Mucosa of descending colon (tissue), 3 donors: ENCODE results near the gene EFCAB8. TPM values are rescaled to one million over a fixed set of nuclear protein-coding genes. Genes with fewer than 3 reads are reported as not detected.

Source experiments
- ATAC-seq: fragments of 200-7000 bp; cut with Tn5 transposase; one replicate; pipeline ENCODE4 v1.9.1; 2020; ENCODE audit warnings: mild to moderate bottlenecking, moderate library complexity
- DNase-seq, 3 donors: peaks; one replicate each; pipeline ENCODE4 v3.0.0-alpha.2; 2020
- H3K36me3 ChIP-seq: fragments of 200-600 bp; one replicate; pipeline ENCODE4 v1.8.0; 2021; ENCODE audit warnings: low read depth, mild to moderate bottlenecking
- H3K4me1 ChIP-seq: fragments of 200-600 bp; one replicate; pipeline ENCODE4 v1.8.0; 2021; ENCODE audit warnings: low read depth, mild to moderate bottlenecking
- H3K4me3 ChIP-seq: fragments of 200-600 bp; one replicate; pipeline ENCODE4 v1.8.0; 2021; ENCODE audit warnings: mild to moderate bottlenecking
- H3K9me3 ChIP-seq: fragments of 200-600 bp; one replicate; pipeline ENCODE4 v1.8.0; 2021; ENCODE audit warnings: mild to moderate bottlenecking
- CTCF ChIP-seq: fragments of 200-600 bp; IDR thresholded peaks from one replicate; pipeline ENCODE4 v1.8.0; 2022; ENCODE audit warnings: antibody characterized with exemption, mild to moderate bottlenecking
- intact Hi-C, 2 donors: fragments of 100-400 bp; cut with DNase I in 1 of 2; cut with micrococcal nuclease in 1 of 2; formaldehyde crosslinking; loops; one replicate each; pipeline versions ENCODE4 v1.11.0 to v1.11.1; 2022; cut with DNase I, micrococcal nuclease
- total RNA-seq, 3 donors: library from RNA; stranded (reverse); fragmentation: NEBNext Ultra II Directional in 2 of 3; extraction: Animal tissue kit (Norgen Biotek cat#: 25700) in 2 of 3; gene quantifications; one replicate each; pipeline versions ENCODE4 v1.2.1 to v1.2.4, GENCODE V29; 2021 to 2023
- donor health status: DM: no; HTN: no; CAD: no; lungs with moderate emphysema.
- donor health status: DM: no; HTN: no; CAD: no.
- donor health status: DM: no; HTN: yes; CAD: no.

EFCAB8 gene
- total RNA-seq, 3 donors from 2014 or later = 0.17 to 0.66 TPM; not detected in 1

GRCh38 chr20:32829311-32830005 is 29.3 kb upstream of the EFCAB8 start:
- no peaks in the 10 kb centered on the region for H3K4me1 ChIP-seq
- ATAC-seq (peak; percentile 10), DNase-seq (no peak)
- no peak overlapping the region for H3K4me3 ChIP-seq
- H3K9me3 ChIP-seq = no peaks in the 10 kb centered on the region
- H3K36me3 ChIP-seq = no peaks in the 10 kb centered on the region
- TF ChIP-seq CTCF = no peak
- intact Hi-C loops = no loop called here

GRCh38 chr20:32830437-32830836 is 28.3 kb upstream of the EFCAB8 start:
- no peaks in the 10 kb centered on the region for H3K36me3 ChIP-seq
- TF ChIP-seq CTCF = no peak
- H3K4me1 ChIP-seq = no peaks in the 10 kb centered on the region
- DNase-seq (peak in 1 of 3 donors; percentile 32), ATAC-seq (peak; percentile 70)
- intact Hi-C loops = no loop called here
- no peaks in the 10 kb centered on the region for H3K9me3 ChIP-seq
- H3K4me3 ChIP-seq = no peak overlapping the region

GRCh38 chr20:32831982-32832381 is 26.7 kb upstream of the EFCAB8 start:
- H3K4me3 ChIP-seq = no peak overlapping the region
- no peak for DNase-seq
- intact Hi-C loops = no loop called here
- TF ChIP-seq CTCF = no peak
- no peaks in the 10 kb centered on the region for H3K4me1 ChIP-seq
- H3K36me3 ChIP-seq = no peaks in the 10 kb centered on the region
- peak; percentile 25 for ATAC-seq
- H3K9me3 ChIP-seq = no peaks in the 10 kb centered on the region

- H3K36me3 ChIP-seq = no peaks in the 10 kb centered on the region
- H3K4me1 ChIP-seq = no peaks in the 10 kb centered on the region
- H3K9me3 ChIP-seq = no peaks in the 10 kb centered on the region
- DNase-seq = no peak
- no peak for ATAC-seq
- no peak for TF ChIP-seq CTCF
- H3K4me3 ChIP-seq = no peak overlapping the region
- intact Hi-C loops = no loop called here
These were observed 26.1 kb upstream of the EFCAB8 start for GRCh38 chr20:32832664-32833063.

- no peak for TF ChIP-seq CTCF
- intact Hi-C loops = no loop called here
- peaks cover 3% of the 10 kb centered on the region for H3K36me3 ChIP-seq
- no peaks in the 10 kb centered on the region for H3K9me3 ChIP-seq
- H3K4me1 ChIP-seq = no peaks in the 10 kb centered on the region
- no peak for DNase-seq
- no peak overlapping the region for H3K4me3 ChIP-seq
- no peak for ATAC-seq
These were observed 23.8 kb upstream of the EFCAB8 start for GRCh38 chr20:32834972-32835371.

- Histone ChIP-seq H3K4me3 (no peak overlapping the region), H3K4me1 (no peaks in the 10 kb centered on the region), H3K9me3 (no peaks in the 10 kb centered on the region), H3K36me3 (peaks cover 3% of the 10 kb centered on the region)
- intact Hi-C loops = no loop called here
- ATAC-seq (no peak), DNase-seq (no peak)
- no peak for TF ChIP-seq CTCF
These were observed 21.6 kb upstream of the EFCAB8 start for GRCh38 chr20:32837157-32837556.
